HG03159 (cell line): ENCODE measurements around the gene ARMH1.
"Not testable (repeated sequence)": the region's sequence is repeated elsewhere in the genome, so short reads cannot be mapped to it uniquely, and the experiment has no call there.

Experiments
- ATAC-seq: cut with Tn5 transposase; IDR thresholded peaks from one replicate; pipeline ENCODE4 v1.9.1; 2021; ENCODE audit warnings: mild to moderate bottlenecking, moderate library complexity; ENCODE audit not compliant: unreplicated experiment

ARMH1 gene

GRCh38 chr1:44693159-44693558 is 18.6 kb downstream of the ARMH1 start:
- no peak for ATAC-seq

- ATAC-seq = no peak
These were observed 19.4 kb downstream of the ARMH1 start for GRCh38 chr1:44693900-44694299.

GRCh38 chr1:44694863-44695478 is 20.5 kb downstream of the ARMH1 start:
- peak; percentile 66 for ATAC-seq

- ATAC-seq = no peak
These were observed 21.2 kb downstream of the ARMH1 start for GRCh38 chr1:44695671-44696070.

- no peak for ATAC-seq
These were observed 21.6 kb downstream of the ARMH1 start for GRCh38 chr1:44696101-44696500.

GRCh38 chr1:44696789-44697345 is 22.4 kb downstream of the ARMH1 start:
- no peak for ATAC-seq

GRCh38 chr1:44698138-44698537 is 23.6 kb downstream of the ARMH1 start:
- ATAC-seq = no peak

GRCh38 chr1:44699375-44699774 is 24.9 kb downstream of the ARMH1 start:
- not testable (repeated sequence) for ATAC-seq

GRCh38 chr1:44700573-44700972 is 26.1 kb downstream of the ARMH1 start:
- ATAC-seq = no peak

GRCh38 chr1:44701141-44701573 is 26.6 kb downstream of the ARMH1 start:
- no peak for ATAC-seq

- ATAC-seq = no peak
These were observed 31.0 kb downstream of the ARMH1 start for GRCh38 chr1:44705470-44705869.

GRCh38 chr1:44705938-44706337 is 31.4 kb downstream of the ARMH1 start:
- ATAC-seq = no peak

- no peak for ATAC-seq
These were observed 32.8 kb downstream of the ARMH1 start for GRCh38 chr1:44707112-44707881.

- ATAC-seq = no peak
These were observed 33.7 kb downstream of the ARMH1 start for GRCh38 chr1:44707959-44708831.

- no peak for ATAC-seq
These were observed 38.8 kb downstream of the ARMH1 start for GRCh38 chr1:44713321-44713781.

- ATAC-seq = no peak
These were observed 40.0 kb downstream of the ARMH1 start for GRCh38 chr1:44714532-44714931.

GRCh38 chr1:44714944-44715571 is 40.5 kb downstream of the ARMH1 start:
- peak; percentile 55 for ATAC-seq

GRCh38 chr1:44717156-44717555 is 42.6 kb downstream of the ARMH1 start:
- no peak for ATAC-seq

GRCh38 chr1:44717653-44718052 is 43.1 kb downstream of the ARMH1 start:
- no peak for ATAC-seq

GRCh38 chr1:44718091-44718490 is 43.6 kb downstream of the ARMH1 start:
- ATAC-seq = no peak

GRCh38 chr1:44719318-44719717 is 44.8 kb downstream of the ARMH1 start:
- ATAC-seq = no peak
